Keratinocyte (primary cell): Measurements from ENCODE around the gene ZNF486.
"Not testable (repeated sequence)": the region's sequence is repeated elsewhere in the genome, so short reads cannot be mapped to it uniquely, and the experiment has no call there.

ENCODE experiments used
- EZH2 ChIP-seq: IDR thresholded peaks from one replicate; pipeline ENCODE4 v1.6.1; 2012; ENCODE audit warnings: inconsistent platforms, mild to moderate bottlenecking, low read length, moderate library complexity
- TF ChIP-seq, protein P1 (sequence below), 3 experiments: IDR thresholded peaks in 1 of 3; conservative IDR thresholded peaks in 1 of 3; optimal IDR thresholded peaks in 1 of 3; 2 replicates in 2 of 3; 3 replicates in 1 of 3; pipeline versions ENCODE3 to v1.5.1; 2011; ENCODE audit warnings: low read length in 3 of 3, mild to moderate bottlenecking in 3 of 3, moderate library complexity in 2 of 3, control low read depth in 1 of 3, inconsistent platforms in 1 of 3; ENCODE audit not compliant: insufficient read depth in 2 of 3; ENCODE audit errors: extremely low read depth in 1 of 3

DNA sequence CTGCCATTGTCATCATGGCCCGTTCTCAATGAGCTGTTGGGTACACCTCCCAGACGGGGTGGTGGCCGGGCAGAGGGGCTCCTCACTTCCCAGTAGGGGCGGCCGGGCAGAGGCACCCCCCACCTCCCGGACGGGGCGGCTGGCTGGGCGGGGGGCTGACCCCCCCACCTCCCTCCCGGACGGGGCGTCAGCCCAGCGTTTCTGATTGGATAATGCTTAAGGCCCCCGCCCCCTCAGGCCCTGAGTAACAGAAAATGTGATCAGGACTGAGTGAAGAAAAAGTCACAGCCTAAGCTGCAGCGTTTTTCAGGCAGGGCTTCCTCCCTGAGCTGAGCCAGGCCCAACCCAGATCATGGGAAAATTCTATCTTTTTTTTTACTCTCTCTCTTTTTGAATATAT is 14.5 kb upstream of the ZNF486 start:
- TF ChIP-seq, protein P1, sequence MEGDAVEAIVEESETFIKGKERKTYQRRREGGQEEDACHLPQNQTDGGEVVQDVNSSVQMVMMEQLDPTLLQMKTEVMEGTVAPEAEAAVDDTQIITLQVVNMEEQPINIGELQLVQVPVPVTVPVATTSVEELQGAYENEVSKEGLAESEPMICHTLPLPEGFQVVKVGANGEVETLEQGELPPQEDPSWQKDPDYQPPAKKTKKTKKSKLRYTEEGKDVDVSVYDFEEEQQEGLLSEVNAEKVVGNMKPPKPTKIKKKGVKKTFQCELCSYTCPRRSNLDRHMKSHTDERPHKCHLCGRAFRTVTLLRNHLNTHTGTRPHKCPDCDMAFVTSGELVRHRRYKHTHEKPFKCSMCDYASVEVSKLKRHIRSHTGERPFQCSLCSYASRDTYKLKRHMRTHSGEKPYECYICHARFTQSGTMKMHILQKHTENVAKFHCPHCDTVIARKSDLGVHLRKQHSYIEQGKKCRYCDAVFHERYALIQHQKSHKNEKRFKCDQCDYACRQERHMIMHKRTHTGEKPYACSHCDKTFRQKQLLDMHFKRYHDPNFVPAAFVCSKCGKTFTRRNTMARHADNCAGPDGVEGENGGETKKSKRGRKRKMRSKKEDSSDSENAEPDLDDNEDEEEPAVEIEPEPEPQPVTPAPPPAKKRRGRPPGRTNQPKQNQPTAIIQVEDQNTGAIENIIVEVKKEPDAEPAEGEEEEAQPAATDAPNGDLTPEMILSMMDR (optimal IDR thresholded peaks at IDR 0.05 in 1 of 3, IDR thresholded peaks at IDR 0.05 in 1 of 3, conservative IDR thresholded peaks at IDR 0.05 in 1 of 3; ENCODE audit: extremely low read depth in 1 of 3, insufficient read depth in 2 of 3, low read length in 3 of 3) = not testable (repeated sequence)
- TF ChIP-seq EZH2 = not testable (repeated sequence)
